OCI-LY3 (cell line): ENCODE results near the gene PRDM5.
A peak's percentile ranks its signal among the peaks of the same experiment; 100 is the strongest.

Experiments
- H2AFZ ChIP-seq: fragments of 200-600, 300-600 bp; shearing (Covaris generic); 2 replicates; pipeline ENCODE4 v1.6.0; 2014; ENCODE audit warnings: antibody characterized with exemption, low read depth, low read length
- H3K27ac ChIP-seq: fragments of 200-600, 300-600 bp; sonication (generic); 2 replicates; pipeline ENCODE4 v1.5.1; 2014; ENCODE audit warnings: mild to moderate bottlenecking, low read length, moderate library complexity, mixed read lengths
- H3K27me3 ChIP-seq: fragments of 200-600, 300-600 bp; sonication (generic); 2 replicates; pipeline ENCODE4 v1.6.1; 2014; ENCODE audit warnings: low read depth, low read length, mixed read lengths
- H3K36me3 ChIP-seq: fragments of 200-600, 300-600 bp; sonication (generic); replicated peaks from 2 replicates; pipeline ENCODE3; 2014; ENCODE audit warnings: low read depth, low read length, mixed read lengths
- H3K4me1 ChIP-seq: fragments of 300-600, 200-600 bp; sonication (generic); 2 replicates; pipeline ENCODE4 v1.6.1; 2014; ENCODE audit warnings: low read length, mixed read lengths
- H3K4me2 ChIP-seq: fragments of 200-600, 300-600 bp; sonication (generic); 2 replicates; pipeline ENCODE4 v1.6.1; 2014; ENCODE audit warnings: low read length, mixed read lengths
- H3K4me3 ChIP-seq: fragments of 300-600, 200-600 bp; sonication (generic); 2 replicates; pipeline ENCODE4 v1.5.1; 2014; ENCODE audit warnings: antibody characterized with exemption, mild to moderate bottlenecking, low read length, moderate library complexity
- H3K79me2 ChIP-seq: fragments of 300-600, 200-600 bp; shearing (Covaris generic); 2 replicates; pipeline ENCODE4 v1.6.1; 2014; ENCODE audit warnings: mild to moderate bottlenecking, low read length, mixed read lengths
- H3K9ac ChIP-seq: fragments of 300-600, 200-600 bp; shearing (Covaris generic); 2 replicates; pipeline ENCODE4 v1.6.0; 2014; ENCODE audit warnings: mild to moderate bottlenecking, low read length, moderate library complexity
- H3K9me3 ChIP-seq: fragments of 200-600, 300-600 bp; shearing (Covaris generic); 2 replicates; pipeline ENCODE4 v1.6.1; 2014; ENCODE audit warnings: low read length, mixed read lengths; ENCODE audit not compliant: insufficient read depth
- H4K20me1 ChIP-seq: fragments of 200-600, 300-600 bp; sonication (generic); 2 replicates; pipeline ENCODE4 v1.6.1; 2016; ENCODE audit warnings: low read length, mixed read lengths; ENCODE audit not compliant: insufficient read depth
- EZH2phosphoT487 ChIP-seq: fragments of 200-600 bp; shearing (Covaris generic); IDR thresholded peaks from 2 replicates; pipeline ENCODE4 v1.6.1; 2018; ENCODE audit warnings: antibody characterized with exemption, mixed run types, low read depth
- TF ChIP-seq, protein P1 (sequence below): fragments of 200-600, 300-600 bp; sonication (generic); IDR thresholded peaks from 2 replicates; pipeline ENCODE4 v1.5.1; 2014; ENCODE audit warnings: antibody characterized with exemption, low read length, low read depth

Gene PRDM5

DNA sequence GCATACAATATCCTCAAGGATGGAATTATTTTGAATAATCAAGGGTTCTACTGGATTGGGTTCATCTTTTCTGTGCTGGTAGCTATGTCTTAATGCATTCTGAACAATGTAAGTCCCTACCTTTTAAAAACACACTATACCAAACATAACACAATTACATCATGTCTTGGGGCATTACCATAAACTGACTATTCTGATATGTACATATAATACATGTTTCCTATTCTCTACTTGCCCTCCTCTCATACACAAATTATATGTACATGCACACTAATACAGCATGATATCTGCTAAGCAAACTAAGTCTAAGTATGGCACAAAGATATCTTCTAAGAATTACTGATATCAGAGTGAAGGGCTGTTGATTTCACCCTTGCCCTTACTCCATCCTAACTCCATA lies 147.1 kb downstream of the PRDM5 start:
- no peaks in the 10 kb centered on the region for H4K20me1 ChIP-seq
- H3K9me3 ChIP-seq, result no peaks in the 10 kb centered on the region
- H3K4me2 ChIP-seq, result no peak overlapping the region
- TF ChIP-seq, protein P1, sequence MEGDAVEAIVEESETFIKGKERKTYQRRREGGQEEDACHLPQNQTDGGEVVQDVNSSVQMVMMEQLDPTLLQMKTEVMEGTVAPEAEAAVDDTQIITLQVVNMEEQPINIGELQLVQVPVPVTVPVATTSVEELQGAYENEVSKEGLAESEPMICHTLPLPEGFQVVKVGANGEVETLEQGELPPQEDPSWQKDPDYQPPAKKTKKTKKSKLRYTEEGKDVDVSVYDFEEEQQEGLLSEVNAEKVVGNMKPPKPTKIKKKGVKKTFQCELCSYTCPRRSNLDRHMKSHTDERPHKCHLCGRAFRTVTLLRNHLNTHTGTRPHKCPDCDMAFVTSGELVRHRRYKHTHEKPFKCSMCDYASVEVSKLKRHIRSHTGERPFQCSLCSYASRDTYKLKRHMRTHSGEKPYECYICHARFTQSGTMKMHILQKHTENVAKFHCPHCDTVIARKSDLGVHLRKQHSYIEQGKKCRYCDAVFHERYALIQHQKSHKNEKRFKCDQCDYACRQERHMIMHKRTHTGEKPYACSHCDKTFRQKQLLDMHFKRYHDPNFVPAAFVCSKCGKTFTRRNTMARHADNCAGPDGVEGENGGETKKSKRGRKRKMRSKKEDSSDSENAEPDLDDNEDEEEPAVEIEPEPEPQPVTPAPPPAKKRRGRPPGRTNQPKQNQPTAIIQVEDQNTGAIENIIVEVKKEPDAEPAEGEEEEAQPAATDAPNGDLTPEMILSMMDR, result no peak
- TF ChIP-seq EZH2phosphoT487, result no peak
- H3K27me3 ChIP-seq, result no peaks in the 10 kb centered on the region
- no peak overlapping the region for H3K9ac ChIP-seq
- no peaks in the 10 kb centered on the region for H3K79me2 ChIP-seq
- no peak overlapping the region for H3K27ac ChIP-seq
- H3K4me1 ChIP-seq, result peaks cover 30% of the 10 kb centered on the region
- no peak overlapping the region for H3K4me3 ChIP-seq
- H3K36me3 ChIP-seq, result no peaks in the 10 kb centered on the region
- H2AFZ ChIP-seq, result no peak overlapping the region

DNA sequence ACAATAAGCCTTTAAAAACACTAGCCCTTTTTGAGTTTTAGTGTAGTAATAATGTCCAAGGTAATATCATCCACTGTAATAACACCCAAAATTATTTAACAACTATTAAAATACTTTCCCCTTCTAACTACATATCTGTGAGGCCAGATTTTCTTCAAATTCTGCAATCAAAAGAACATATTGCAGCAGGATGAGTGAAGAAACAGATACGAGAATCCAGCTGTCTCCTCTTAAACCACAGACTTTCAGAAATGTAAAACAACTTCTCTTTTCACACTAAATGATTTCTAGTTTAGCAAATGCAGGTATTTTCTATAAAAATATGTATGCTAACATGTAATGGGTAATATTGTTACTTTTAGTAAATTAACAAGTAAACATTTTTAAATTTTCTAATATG lies 148.9 kb downstream of the PRDM5 start:
- peak overlapping the region; percentile 23 for H3K27ac ChIP-seq
- H3K4me1 ChIP-seq, result peaks cover 30% of the 10 kb centered on the region
- TF ChIP-seq EZH2phosphoT487, result no peak
- TF ChIP-seq, protein P1, result no peak

DNA sequence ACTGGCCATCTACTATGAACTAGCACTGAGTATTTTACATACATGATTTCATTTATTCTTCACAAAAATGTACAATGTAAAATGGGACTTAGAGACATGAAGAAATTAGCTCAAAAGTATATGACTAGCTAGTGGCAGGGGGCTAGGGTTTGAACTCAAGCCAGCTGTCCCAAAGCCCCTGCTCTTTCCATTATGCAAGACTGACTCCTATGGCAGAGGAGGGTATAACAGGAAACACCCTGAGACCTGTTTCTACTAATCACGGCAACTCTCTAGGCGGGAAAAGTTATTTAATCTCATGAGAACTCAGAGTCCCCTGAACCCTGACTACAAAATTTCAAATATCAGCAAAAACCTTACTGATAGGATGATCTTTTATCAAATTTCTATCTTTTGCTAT lies 150.6 kb downstream of the PRDM5 start:
- Histone ChIP-seq H3K9me3 (no peaks in the 10 kb centered on the region), H3K27me3 (no peaks in the 10 kb centered on the region), H3K4me1 (peaks cover 30% of the 10 kb centered on the region), H3K36me3 (no peaks in the 10 kb centered on the region), H3K4me2 (no peak overlapping the region), H4K20me1 (no peaks in the 10 kb centered on the region), H3K79me2 (no peaks in the 10 kb centered on the region), H3K4me3 (no peak overlapping the region), H3K27ac (no peak overlapping the region), H3K9ac (no peak overlapping the region), H2AFZ (no peak overlapping the region)
- no peak for TF ChIP-seq EZH2phosphoT487
- TF ChIP-seq, protein P1, result peak; percentile 29

More for the DNA sequence above, 148.9 kb downstream of the PRDM5 start:
- Histone ChIP-seq H3K4me3 (no peak overlapping the region), H2AFZ (no peak overlapping the region), H3K9me3 (no peaks in the 10 kb centered on the region), H3K79me2 (no peaks in the 10 kb centered on the region), H4K20me1 (no peaks in the 10 kb centered on the region), H3K4me2 (peak overlapping the region; percentile 51), H3K9ac (no peak overlapping the region), H3K27me3 (no peaks in the 10 kb centered on the region), H3K36me3 (no peaks in the 10 kb centered on the region)

DNA sequence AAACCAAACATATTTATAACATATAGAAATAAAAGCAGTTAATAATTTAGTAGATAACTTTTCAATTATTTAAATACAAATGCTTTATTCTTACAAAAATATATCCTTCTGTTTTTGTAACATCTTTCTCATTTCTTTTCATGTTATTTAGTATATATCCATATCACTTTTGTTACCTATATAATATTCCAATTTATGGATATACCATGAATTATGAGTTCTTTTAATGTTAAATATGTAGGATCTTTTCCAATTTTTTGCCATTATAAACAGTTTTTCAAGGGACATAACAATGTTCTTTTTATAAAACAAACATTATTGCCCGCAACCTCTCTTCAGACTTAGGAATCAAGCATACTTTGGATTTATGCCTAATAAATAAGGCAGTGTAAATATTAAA lies 151.6 kb downstream of the PRDM5 start:
- H3K9ac ChIP-seq, result no peak overlapping the region

More for the DNA sequence above, 151.6 kb downstream of the PRDM5 start:
- no peaks in the 10 kb centered on the region for H3K36me3 ChIP-seq
- no peaks in the 10 kb centered on the region for H3K9me3 ChIP-seq
- H3K4me1 ChIP-seq, result peaks cover 27% of the 10 kb centered on the region
- H3K27ac ChIP-seq, result no peak overlapping the region
- no peaks in the 10 kb centered on the region for H3K79me2 ChIP-seq
- no peaks in the 10 kb centered on the region for H4K20me1 ChIP-seq
- H3K4me3 ChIP-seq, result no peak overlapping the region
- H3K27me3 ChIP-seq, result no peaks in the 10 kb centered on the region
- H3K4me2 ChIP-seq, result no peak overlapping the region
- no peak overlapping the region for H2AFZ ChIP-seq
- TF ChIP-seq, protein P1, result no peak
- TF ChIP-seq EZH2phosphoT487, result no peak
